H1 (cell line): Measurements from ENCODE around the gene GHRHR. TPM values are rescaled to one million over a fixed set of nuclear protein-coding genes. Genes with fewer than 3 reads are reported as not detected.

ENCODE experiments used
- KDM4A ChIP-seq: IDR thresholded peaks from one replicate; pipeline ENCODE4 v1.7.1; 2012; ENCODE audit warnings: low read depth, mild to moderate bottlenecking, moderate library complexity, low read length, inconsistent platforms; ENCODE audit not compliant: severe bottlenecking
- SIRT6 ChIP-seq: IDR thresholded peaks from one replicate; pipeline ENCODE4 v1.7.1; 2012; ENCODE audit warnings: low read length, inconsistent platforms
- SP1 ChIP-seq: IDR thresholded peaks from 2 replicates; pipeline ENCODE4 v1.6.1; 2011; ENCODE audit warnings: low read depth, low read length
- TCF12 ChIP-seq: IDR thresholded peaks from 2 replicates; pipeline ENCODE4 v1.6.1; 2011; ENCODE audit warnings: low read depth, mild to moderate bottlenecking, low read length
- polyA plus RNA-seq, 7 experiments: library from polyadenylated mRNA; depleted of rRNA in 3 of 7; stranded (reverse) in 5 of 7; unstranded in 2 of 7; fragments of >200 nt in 5 of 7; fragments of 200-250 nt in 2 of 7; gene quantifications; 1 replicate in 5 of 7; 2 replicates in 1 of 7; 4 replicates in 1 of 7; pipeline versions ENCODE4 v1.2.1 to v1.2.3, GENCODE V29; 2011 to 2013; ENCODE audit warnings: missing spikeins in 2 of 7, mixed read lengths in 2 of 7
- total RNA-seq: library from RNA; stranded (reverse); fragmentation: NEBNext Ultra II Directional; extraction: Animal tissue kit (Norgen Biotek cat#: 25700); gene quantifications from 2 replicates; pipeline ENCODE4 v1.2.1, GENCODE V29; 2021
- TF ChIP-seq, protein P1 (sequence below): IDR thresholded peaks from 2 replicates; pipeline ENCODE4 v1.6.1; 2011; ENCODE audit warnings: low read depth, mild to moderate bottlenecking, low read length; ENCODE audit not compliant: insufficient read depth

GHRHR gene
- total and polyA plus RNA-seq, 2 of the 8 experiments (the other 6 are each of a cell fraction or from before 2014, with no cell fraction given): 0.60 to 6.5 TPM

DNA sequence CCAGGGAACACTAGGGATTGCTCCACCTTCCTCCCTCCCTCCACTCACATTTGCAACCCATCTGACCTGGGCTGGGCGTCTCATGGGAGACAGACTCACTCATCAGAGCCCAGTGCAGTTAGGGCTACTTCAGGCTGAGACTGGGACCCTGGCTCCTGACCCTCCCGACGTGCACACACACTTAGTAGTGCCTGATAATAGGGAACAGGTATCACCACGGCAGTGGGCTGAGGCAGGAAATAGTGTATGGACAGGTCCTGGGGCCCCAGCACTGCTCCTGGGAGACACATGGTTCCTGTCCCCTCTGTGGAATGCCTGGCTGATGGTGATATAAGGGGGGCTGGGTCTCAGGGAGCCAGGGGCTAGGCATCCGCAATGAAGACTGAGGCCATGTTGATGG, 37.8 kb upstream of the GHRHR start (continued):
- TF ChIP-seq, protein P1, sequence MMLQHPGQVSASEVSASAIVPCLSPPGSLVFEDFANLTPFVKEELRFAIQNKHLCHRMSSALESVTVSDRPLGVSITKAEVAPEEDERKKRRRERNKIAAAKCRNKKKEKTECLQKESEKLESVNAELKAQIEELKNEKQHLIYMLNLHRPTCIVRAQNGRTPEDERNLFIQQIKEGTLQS: no peak
- no peak for TF ChIP-seq SIRT6
- no peak for TF ChIP-seq TCF12
- TF ChIP-seq SP1: no peak
- TF ChIP-seq KDM4A: no peak
